GM19452 (cell line): ENCODE results near the gene INPP4A.

Experiments
- ATAC-seq: cut with Tn5 transposase; IDR thresholded peaks from one replicate; pipeline ENCODE4 v1.9.1; 2021; ENCODE audit not compliant: unreplicated experiment

Gene INPP4A

GRCh38 chr2:98537390-98538126, 92.9 kb downstream of the INPP4A start:
- ATAC-seq, result no peak

DNA sequence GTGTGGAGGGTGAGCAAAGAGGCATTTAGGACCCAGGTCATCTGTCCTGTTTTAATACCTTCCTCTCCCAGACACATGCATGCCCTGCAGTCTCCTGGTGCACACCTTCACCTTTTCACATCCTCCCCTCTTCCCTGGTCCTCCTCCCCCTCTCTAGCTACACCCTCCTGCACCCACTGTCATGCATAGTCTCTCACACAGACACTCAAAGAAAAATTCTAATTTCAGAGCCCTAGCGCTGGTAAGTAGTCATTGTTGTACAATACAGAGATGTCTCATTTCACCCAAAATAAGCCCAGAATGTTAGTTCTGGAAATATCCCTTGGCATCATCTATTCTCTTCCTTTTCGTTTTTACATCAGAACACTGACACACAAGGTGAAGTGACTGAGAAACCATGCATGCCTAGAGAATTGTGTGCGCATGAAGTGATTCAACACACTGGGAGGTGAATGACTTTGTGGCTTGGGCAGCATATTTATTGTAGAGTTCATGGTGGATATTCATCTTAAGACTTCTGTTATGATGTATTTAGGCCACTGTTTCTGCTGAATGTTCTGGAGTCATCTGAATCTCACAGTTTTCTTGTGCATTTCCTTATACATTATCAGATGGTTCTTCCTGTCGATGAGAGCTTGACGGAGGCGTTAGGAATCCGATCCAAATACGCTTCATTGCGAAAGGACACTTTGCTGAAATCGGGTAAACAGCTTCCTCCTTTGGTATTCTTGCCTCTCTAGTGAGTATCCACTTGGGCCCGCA, 93.8 kb downstream of the INPP4A start:
- ATAC-seq, result no peak

DNA sequence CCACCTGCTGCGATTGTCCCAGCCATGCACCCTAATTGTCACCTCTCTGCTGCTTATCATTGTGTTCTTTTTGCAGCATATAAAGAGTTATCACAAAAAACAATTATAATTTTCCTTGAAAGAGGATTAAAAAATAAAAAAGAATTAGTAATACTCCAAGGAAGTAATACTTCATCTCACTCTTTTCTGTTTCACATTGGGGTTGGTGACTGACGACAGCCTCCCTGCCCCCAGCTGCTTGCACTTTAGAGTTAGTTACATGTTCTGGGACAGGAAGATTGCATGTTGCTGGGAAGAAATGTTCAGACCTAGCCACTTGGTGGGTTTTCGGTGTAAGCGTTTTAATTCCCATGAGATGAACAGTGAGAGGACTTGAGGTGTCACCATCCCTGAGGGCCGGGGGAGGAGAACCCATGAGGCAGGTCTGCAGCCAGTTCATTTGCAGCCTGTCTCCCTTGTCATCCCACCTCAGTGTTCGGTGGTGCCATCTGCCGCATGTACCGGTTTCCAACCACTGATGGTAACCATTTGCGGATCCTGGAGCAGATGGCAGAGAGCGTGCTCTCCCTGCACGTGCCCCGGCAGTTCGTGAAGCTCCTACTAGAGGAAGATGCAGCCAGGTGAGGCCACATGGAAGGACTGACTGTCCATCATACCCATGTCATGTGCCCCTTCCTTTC, 94.5 kb downstream of the INPP4A start:
- no peak for ATAC-seq

DNA sequence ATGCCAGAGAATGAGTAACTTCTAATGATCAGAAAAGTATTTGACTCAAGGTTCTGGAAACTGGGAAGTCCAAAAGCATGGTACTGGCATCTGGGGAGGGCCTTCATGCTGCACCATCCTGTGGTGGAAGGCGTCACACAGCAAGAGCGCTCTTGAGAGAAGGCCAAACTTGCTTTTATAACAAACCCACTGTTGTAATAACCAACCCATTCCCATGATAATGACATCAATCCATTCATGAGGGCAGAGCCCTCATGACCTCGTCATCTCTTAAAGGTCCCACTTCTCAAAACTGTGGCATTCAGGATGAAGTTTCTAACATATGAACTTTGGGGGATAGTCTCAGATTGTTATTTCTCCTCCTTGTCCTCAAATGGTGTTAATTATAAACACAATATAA, 95.9 kb downstream of the INPP4A start:
- ATAC-seq, result no peak

GRCh38 chr2:98541489-98541888, 96.8 kb downstream of the INPP4A start:
- no peak for ATAC-seq

DNA sequence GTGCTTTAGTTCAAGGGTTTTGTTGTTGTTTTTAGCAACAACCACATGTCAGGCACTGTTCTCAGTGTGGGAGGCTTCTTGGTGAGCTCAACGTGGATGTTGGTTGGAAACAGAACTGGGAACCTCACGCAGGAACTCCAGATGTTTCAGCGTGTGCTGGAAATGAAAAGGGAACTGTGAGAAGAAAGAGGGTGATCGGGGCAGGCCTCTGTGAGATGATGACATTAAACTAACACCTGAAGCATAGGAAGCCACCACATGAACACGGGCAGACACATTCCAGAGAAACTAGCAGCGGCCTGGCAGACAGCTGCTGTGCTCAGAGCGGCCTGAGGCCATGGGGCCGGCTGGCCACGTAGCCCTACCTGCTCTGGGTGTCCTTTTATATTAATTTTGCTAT, 97.2 kb downstream of the INPP4A start:
- no peak for ATAC-seq

DNA sequence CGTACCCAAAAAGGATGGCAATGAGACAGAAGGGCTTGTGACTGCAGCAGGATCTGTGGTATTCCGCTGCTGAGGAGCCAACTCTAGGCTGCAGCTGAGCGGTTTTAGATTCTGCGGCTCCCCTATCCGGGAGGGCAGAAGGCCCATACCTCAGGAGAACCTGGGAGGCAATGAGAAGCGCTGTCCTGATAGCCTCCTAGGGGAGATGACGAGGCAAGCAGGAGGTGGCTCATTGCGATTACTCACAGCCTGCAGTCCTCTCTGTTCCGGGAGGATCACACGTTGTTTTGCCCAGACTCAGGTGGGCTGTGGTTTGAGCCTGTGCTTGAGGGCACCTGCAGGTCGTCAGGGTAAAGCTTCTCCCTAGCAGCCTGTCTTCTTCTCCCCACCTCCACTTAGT, 98.6 kb downstream of the INPP4A start:
- ATAC-seq, result no peak

DNA sequence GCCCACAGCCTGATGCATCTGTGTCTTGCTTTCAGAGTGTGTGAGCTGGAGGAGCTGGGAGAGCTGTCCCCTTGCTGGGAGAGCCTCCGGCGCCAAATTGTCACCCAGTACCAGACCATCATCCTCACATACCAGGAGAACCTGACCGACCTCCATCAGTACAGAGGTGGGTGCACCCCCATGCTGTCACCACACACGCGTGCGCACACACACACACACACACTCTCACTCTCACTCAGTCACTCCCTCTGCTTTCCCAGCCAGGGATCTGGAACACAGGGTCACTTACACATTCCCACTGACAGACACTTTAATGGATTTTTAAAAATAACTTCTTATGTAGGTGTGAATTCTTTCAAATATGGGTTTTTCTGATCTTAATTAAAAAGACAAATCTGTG, 99.2 kb downstream of the INPP4A start:
- ATAC-seq, result no peak

DNA sequence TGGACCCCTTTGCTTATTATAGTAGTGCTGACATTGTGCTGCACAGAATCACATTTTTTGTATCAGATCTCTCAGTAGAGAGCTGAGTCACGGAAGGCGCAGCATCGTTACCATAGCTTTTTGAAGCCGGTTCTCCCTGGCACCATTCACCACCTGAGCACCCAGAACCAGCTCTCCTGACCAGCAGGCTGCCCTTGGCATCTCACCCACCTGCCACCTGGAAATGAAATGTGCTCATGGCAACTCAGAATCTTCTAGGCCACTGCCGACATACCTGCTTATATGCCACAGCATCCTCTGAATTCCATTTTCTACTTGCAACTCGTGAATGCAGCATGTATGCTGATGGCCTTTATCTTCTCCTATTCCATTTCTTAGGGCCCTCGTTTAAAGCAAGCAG, 100.9 kb downstream of the INPP4A start:
- ATAC-seq, result no peak

DNA sequence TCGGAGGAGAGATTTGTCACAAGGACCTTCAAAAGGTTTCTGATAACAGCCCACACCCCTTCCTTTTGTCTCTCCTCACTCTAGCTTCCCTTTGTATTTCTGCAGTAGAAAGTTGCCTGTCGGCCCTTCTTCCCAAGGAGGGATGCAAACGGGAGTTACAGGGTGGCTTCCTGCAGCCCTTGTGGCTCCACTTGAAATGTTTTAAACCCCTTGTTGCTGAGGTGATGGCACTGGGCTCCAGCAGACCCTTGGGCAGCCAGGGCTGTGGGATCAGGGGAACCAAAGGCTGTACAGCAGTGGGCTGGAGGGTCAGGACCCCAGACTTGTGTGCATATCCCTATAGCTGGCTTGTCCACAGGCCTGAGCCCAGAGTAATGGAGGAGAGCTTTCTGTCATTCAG, 101.5 kb downstream of the INPP4A start:
- no peak for ATAC-seq

GRCh38 chr2:98547092-98547790, 102.6 kb downstream of the INPP4A start:
- ATAC-seq, result no peak

GRCh38 chr2:98548920-98549818, 104.5 kb downstream of the INPP4A start:
- ATAC-seq, result peak; percentile 55

DNA sequence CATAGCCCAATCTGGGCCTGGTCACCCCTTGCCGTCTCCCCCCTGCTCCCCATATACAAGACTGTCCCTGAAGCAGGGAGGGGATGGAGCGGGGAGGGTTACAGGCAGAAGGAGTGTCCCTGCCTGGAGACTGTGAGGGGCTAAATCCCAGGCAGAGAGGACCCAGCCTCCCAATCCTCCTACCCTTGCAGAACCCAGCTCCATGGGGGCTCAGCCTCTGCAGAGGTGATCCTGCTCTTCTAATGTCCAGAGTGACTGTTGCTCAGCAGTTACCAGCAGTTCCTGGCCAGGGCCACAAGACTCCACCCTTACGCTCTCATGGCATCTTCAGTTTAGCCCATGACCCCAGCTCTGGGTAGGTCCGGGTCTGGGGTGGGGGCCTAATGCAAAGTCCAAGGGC, 105.5 kb downstream of the INPP4A start:
- no peak for ATAC-seq

- ATAC-seq, result no peak
These were observed 106.7 kb downstream of the INPP4A start for GRCh38 chr2:98551316-98551715.

GRCh38 chr2:98552499-98553179, 108.0 kb downstream of the INPP4A start:
- no peak for ATAC-seq

DNA sequence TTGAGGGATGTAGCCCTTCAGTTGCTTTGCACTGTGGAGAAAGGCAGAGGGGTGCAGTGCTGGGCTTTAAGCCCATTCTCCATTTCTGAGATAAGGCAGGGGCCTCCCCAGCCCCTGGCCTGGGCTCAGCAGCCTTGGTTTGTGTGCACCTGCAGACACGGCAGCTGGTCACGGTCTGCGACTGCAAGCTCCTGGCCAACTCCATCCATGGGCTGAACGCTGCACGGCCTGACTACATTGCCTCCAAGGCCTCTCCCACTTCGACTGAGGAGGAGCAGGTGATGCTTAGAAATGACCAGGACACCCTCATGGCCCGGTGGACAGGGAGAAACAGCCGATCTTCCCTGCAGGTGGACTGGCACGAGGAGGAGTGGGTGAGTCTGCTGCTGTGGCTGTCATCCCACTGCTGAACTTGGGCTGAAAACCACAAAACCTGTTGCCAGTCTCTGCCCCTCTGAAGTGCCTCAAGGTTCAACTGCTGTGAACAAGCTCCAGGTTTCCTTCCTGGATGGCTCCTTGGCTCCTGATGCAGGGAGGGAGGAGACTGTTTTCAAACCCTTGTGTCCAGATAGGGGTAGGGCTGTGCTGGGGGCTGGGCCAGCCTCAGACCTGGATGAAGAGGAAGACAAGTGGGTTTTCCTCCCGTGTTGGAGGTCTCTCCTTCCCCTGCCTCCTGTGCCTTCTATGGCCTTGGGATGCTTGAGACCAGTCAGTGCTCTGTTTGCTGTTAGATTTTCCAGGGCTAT, 109.6 kb downstream of the INPP4A start:
- no peak for ATAC-seq

DNA sequence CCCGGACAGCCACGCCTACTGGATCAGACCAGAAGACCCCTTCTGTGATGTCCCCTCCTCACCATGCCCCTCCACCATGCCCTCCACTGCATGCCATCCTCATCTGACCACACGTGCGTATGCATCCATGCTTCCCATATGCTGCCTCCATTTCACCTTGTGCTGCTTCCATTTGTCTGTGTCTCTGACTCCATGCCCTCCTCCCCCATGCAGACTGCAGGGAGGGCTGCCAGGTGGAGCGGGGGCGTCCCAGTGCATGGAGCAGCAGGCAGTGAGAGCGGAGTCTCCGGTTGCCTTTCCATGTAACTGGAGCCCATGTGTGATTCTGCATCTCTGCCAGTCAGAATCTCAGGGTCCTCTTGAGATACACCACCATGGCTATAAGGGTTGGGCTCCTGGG, 111.0 kb downstream of the INPP4A start:
- ATAC-seq, result no peak

- ATAC-seq, result no peak
These were observed 111.8 kb downstream of the INPP4A start for GRCh38 chr2:98556344-98557033.
